ENCODE measurements around the gene GGCX.
"Not testable (repeated sequence)": the region's sequence is repeated elsewhere in the genome, so short reads cannot be mapped to it uniquely, and the experiment has no call there.

Gene GGCX

GRCh38 chr2:85561280-85562212, at the start of gene GGCX:
GGCX (minus strand) TSS chr2:85561493; CDS start chr2:85561428, 65 bp downstream.
- DNase-seq = peak; percentile 95

- no peak for DNase-seq
These were observed 46.2 kb upstream of the GGCX start for GRCh38 chr2:85607268-85608215.

- no peak for DNase-seq
These were observed 44.8 kb upstream of the GGCX start for GRCh38 chr2:85606116-85606455.

GRCh38 chr2:85605406-85606115, 44.3 kb upstream of the GGCX start:
- peak; percentile 51 for DNase-seq

GRCh38 chr2:85604568-85605339, 43.5 kb upstream of the GGCX start:
- no peak for DNase-seq

GRCh38 chr2:85604133-85604444, 42.8 kb upstream of the GGCX start:
- not testable (repeated sequence) for DNase-seq

GRCh38 chr2:85602476-85603234, 41.4 kb upstream of the GGCX start, which contains the start of gene TMEM150A:
TMEM150A (minus strand) TSS chr2:85602698; CDS start chr2:85601948, 750 bp downstream.
- DNase-seq = peak; percentile 65

- no peak for DNase-seq
These were observed 40.6 kb upstream of the GGCX start for GRCh38 chr2:85601771-85602475.

GRCh38 chr2:85600951-85601770, 39.9 kb upstream of the GGCX start:
- no peak for DNase-seq

- no peak for DNase-seq
These were observed 38.9 kb upstream of the GGCX start for GRCh38 chr2:85600235-85600575.

GRCh38 chr2:85599468-85600234, 38.4 kb upstream of the GGCX start:
- no peak for DNase-seq

- no peak for DNase-seq
These were observed 37.5 kb upstream of the GGCX start for GRCh38 chr2:85598594-85599340.

GRCh38 chr2:85597241-85597640, 35.9 kb upstream of the GGCX start:
- no peak for DNase-seq

GRCh38 chr2:85596486-85597143, 35.3 kb upstream of the GGCX start:
- DNase-seq = no peak

GRCh38 chr2:85596026-85596333, 34.7 kb upstream of the GGCX start:
- no peak for DNase-seq

- peak; percentile 99 for DNase-seq
These were observed 34.2 kb upstream of the GGCX start, which contains the start of gene RNF181 for GRCh38 chr2:85595301-85596025. RNF181 (plus strand) TSS chr2:85595745; CDS start chr2:85595764, 19 bp downstream.

GRCh38 chr2:85594715-85595300, 33.5 kb upstream of the GGCX start:
- peak; percentile 68 for DNase-seq

Measured in DMS79 treated with DMSO at 0.1 percent for 48 hours (cell line).